GM19043 (cell line): Measurements from ENCODE around the gene GHITM.
A peak's percentile ranks its signal among the peaks of the same experiment; 100 is the strongest.
"Not testable (repeated sequence)": the region's sequence is repeated elsewhere in the genome, so short reads cannot be mapped to it uniquely, and the experiment has no call there.

Experiments
- ATAC-seq: cut with Tn5 transposase; IDR thresholded peaks from one replicate; pipeline ENCODE4 v1.9.1; 2021; ENCODE audit warnings: low read depth; ENCODE audit not compliant: unreplicated experiment

GHITM gene

DNA sequence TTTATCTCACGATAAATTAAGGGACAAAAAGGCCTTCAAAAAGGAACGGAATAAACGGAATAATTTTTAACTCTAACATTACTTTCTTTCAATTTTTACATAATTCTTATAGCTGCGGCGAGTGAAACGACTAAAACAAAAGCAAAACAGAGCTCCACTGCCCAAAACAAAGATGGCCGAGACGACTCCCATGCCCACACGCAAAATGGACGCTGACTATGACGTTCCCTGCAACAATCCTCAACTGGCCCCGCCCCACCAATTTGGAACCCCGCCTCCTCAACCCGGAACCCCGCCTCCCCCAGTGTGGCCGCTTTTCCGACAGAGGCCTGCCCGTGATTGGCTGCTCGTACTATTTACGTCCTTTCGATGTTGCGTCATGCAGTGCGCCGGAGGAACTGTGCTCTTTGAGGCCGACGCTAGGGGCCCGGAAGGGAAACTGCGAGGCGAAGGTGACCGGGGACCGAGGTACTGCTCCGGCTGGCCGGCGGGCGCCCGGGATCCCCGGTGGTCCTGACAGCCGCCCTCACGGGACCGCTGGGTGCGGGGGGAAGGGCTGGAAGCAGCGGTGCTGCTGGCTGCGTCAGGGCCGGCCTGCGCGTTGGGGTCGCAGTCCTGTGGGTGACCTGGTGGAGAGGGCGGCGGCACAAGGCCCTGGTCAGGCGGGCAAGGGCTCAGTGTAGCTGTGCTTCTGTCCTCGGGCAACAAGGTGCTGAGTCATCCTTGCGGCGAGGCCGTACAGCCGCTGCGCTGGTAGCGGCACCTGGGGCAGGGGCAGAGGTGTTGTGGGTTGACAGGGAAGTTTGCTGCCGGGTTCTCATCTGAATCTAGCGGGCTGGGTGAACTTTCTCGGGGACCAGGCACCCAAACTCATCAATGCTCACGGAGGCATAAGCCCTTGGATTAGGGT, at the start of gene GHITM:
TSS of gene GHITM (plus strand) at position 384 of the 910 bp plus-strand sequence. CDS start 1,992 bp downstream, outside the sequence.
- peak; percentile 98 for ATAC-seq

GRCh38 chr10:84095811-84096497, 43.4 kb upstream of the GHITM start:
- ATAC-seq: no peak

DNA sequence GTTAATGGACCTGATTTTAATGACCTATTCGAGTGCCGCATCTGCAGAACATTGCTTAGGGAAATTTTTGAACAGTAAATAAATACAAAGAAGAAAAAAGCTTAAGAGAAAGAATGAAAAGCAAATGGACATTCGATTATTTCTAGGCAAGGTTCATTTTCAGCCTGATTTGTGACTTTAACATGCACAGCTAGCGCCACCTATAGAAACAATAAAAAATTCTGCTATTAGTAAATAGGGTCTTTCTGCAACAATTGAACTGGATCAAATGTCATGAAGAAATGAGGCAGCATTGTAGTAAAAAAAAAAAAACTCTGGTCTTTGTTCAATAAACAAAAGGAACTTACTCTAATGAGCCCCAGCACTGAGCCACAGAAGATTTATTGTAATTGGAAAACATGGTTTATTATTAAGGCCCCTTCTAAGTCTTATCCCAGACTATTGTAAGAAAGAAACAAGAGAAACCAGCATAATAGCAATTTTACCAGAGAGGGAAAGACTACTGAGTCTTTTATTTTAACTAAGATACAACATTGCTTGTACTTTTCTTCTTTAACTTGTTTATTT, 41.4 kb upstream of the GHITM start:
- ATAC-seq: no peak

- no peak for ATAC-seq
Observed at GRCh38 chr10:84098667-84099066, 40.6 kb upstream of the GHITM start.

DNA sequence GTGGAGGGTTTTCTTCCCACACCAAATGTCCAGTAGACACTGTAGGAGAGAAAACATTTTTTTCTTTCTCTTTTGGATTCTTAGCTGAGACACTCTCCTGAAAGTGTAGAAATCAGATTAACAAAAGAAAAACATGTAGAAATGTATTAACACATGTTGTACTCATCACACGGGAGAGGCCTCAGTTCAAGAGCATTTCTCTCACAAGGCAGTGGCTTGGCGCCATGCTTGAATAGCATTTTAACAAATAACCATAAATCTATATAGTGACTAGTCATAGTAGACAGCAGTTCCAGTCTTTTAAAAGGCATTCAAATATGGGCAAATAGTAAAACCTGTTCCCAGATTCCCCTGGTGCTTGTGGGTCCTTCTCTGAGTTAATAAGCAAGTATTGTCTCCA, 38.3 kb upstream of the GHITM start:
- no peak for ATAC-seq

DNA sequence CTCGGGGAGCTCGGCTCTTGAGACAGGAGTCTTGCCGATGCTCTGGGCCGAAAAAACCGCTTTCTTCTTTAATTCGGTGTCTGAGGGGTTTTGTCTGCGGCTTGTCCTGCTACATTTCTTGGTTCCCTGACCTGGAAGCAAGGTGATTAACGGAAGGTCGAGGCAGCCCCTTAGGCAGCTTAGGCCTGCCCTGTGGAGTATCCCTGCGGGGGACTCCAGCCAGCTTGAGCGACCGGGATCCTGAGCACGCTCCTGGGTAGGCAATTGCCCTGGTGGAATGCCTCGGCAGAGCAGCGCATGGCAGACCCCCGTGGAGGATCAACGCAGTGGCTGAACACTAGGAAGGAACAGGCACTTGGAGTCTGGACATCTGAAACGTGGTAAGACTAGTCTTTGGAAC, 30.5 kb upstream of the GHITM start:
- no peak for ATAC-seq

DNA sequence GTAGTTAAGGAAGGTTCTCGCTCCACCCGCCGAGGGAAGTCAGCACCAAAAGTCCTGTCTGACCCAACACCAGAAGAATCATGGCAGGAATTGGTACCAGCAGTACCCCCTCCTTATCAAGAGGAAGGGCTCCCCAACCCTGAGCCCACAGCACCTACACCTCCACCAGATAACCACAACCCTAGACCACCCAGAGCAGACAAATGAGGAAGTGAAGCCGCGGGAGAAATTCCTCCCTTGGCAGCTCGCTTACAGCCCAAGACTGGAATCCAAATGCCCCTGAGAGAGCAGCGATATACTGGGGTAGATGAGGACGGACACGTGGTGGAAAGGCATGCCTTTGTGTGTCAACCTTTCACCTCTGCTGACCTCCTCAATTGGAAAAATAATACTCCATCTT, 29.5 kb upstream of the GHITM start:
- ATAC-seq: not testable (repeated sequence)

- ATAC-seq: not testable (repeated sequence)
Observed at GRCh38 chr10:84113468-84113867, 25.8 kb upstream of the GHITM start.

DNA sequence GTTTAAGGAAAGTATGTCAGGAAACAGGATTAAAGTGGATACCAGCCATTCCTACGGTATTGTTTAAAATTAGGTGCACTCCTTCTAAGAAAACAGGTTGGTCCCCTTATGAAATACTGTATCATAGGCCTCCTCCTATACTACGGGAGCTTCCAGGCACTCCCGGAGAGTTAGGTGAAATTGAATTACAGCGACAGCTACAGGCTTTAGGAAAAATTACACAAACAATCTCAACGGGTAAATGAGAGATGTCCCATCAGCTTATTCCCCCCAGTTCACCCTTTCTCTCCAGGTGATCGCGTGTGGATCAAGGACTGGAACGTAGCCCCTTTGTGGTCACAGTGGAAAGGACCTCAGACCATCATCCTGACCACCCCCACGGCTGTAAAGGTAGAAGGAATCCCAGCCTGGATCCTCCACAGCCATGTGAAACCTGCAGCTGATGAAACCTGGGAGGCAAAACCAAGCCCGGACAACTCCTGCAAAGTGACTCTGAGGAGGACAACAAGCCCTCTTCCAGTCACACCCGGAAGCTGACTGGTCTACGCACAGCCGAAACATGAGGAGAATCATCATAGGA, 25.1 kb upstream of the GHITM start:
- ATAC-seq: no peak

DNA sequence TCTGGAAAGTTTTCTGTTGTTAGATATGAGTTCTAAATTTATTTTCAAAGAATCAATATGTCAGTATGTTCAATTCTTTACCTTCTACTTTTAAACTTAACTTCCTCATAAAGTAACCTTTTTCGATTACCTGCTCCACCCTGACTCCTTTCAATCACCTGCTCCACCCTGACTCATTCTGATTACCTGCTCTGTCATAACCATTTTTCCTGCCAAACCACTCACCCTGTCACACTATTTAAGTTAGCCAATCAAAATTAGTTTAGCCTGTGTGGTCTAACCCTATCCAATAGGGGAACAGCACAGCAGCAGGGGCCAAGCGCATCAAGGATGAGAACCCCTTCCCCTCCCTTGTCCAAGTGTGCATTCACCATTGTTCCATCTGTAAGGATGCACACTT, 22.1 kb upstream of the GHITM start:
- not testable (repeated sequence) for ATAC-seq

GRCh38 chr10:84117686-84118394, 21.5 kb upstream of the GHITM start:
- no peak for ATAC-seq

DNA sequence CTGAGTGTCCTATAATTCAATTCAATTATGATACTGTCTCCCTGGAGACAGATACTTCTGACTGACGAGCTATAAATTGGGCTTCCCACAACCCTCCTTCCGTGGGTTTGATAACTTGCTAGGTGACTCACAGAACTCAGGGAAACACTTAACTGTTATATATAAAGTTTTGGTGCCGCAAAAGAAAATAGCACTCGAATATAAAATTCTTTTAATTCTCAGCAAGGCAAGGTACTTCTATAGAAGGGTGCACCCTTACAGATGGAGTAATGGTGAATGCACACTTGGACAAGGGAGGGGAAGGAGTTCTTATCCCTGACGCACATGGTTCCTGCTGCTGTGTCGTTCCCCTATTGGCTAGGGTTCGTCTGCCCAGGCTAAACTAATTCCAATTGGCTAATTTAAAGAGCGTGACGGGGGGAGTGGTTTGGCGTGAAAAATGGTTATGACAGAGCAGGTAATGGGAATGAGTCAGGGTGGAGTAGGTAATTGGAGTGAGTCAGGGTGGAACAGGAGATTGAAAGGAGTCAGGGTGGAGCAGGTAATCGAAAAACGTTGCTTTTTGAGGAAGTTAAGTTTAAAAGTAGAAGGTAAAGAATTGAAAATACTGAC, 20.8 kb upstream of the GHITM start:
- ATAC-seq: no peak

DNA sequence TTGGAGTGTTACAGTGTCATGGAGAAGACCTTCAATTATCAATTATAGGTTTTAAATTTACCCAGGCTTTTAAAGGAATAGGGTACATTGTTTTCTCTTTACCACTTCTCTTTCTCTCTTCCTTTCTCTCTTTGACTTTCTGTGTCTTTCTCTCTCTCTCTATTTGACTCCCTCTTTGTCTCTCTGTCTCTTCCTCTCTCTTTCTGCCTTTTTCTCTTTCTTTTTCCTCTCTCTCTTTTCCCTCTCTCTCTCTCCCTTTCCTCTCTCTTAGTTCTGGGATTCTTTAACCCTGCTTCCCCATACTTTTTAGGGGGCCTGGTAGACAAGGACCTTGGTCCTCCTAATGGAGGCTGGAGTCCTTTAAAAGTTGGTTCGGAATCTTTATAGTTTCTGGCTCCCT, 15.9 kb upstream of the GHITM start:
- no peak for ATAC-seq

- ATAC-seq: not testable (repeated sequence)
Observed at GRCh38 chr10:84125910-84126784, 13.2 kb upstream of the GHITM start.

- no peak for ATAC-seq
Observed at GRCh38 chr10:84126785-84127167, 12.5 kb upstream of the GHITM start.

- no peak for ATAC-seq
Observed at GRCh38 chr10:84135836-84136235, 3.5 kb upstream of the GHITM start.

GRCh38 chr10:84137811-84138210, 1.5 kb upstream of the GHITM start:
- no peak for ATAC-seq

DNA sequence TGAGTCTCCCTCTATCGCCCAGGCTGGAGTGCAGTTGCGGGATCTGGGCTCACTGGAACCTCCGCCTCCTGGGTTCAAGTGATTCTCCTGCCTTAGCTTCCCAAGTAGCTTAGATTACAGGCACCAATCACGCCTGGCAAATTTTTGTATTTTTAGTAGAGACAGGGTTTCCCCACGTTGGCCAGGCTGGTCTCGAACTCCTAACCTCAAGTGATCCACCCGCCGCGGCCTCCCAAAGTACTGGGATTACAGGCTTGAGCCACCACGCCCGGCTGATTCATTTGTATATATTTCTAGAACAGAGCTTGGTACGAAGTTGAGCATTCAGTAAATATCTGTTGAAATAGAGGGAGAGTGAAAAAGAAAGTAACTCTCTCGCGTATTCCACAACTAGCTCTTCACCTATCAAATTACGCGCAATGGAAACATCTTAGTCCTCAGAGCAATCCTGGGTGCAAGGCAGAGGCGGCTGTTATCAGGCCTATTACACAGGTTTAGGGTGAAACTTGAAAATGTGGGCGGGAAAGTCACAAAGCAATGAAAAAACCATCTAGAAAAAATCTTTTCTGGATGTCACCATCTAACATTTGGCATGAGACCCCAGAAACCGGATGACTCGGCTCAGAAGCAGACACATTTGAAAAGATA, 707 bp upstream of the GHITM start:
- ATAC-seq: no peak

GRCh38 chr10:84140036-84140379, 699 bp downstream of the GHITM start:
- ATAC-seq: no peak
